Measurements from ENCODE around the gene OR52B4. TPM values are rescaled to one million over a fixed set of nuclear protein-coding genes. Genes with fewer than 3 reads are reported as not detected.
A peak's percentile ranks its signal among the peaks of the same experiment; 100 is the strongest.

OR52B4 gene
- total and polyA plus RNA-seq, 2 experiments from 2014 or later = 0.31 TPM; not detected in 1

- 0 out of 2 replicates have a peak, but pooled peaks have one; percentile 66 for TF ChIP-seq ZNF462 (CRISPR knock-in tag; IDR thresholded peaks at IDR 0.05)
These were observed 25.1 kb upstream of the OR52B4 start, which contains the start of gene TRIM21 (continued) for GRCh38 chr11:4393209-4393857.

- no peak overlapping the region for H3K4me3 Mint-ChIP-seq
- H3K9me3 Mint-ChIP-seq = no peaks in the 10 kb centered on the region
- no peaks in the 10 kb centered on the region for H3F3A ChIP-seq (replicated peaks; ENCODE audit: low read depth)
- no peak overlapping the region for H3K27ac ChIP-seq (ENCODE audit: low read depth)
- peaks cover 4% of the 10 kb centered on the region for H3K27me3 Mint-ChIP-seq (ENCODE audit: insufficient read depth, low read depth, poor library complexity)
- no peak for ATAC-seq
- H3K4me2 ChIP-seq = no peak overlapping the region
- H2AFZ ChIP-seq = no peak overlapping the region
- H4K20me1 ChIP-seq (replicated peaks; ENCODE audit: insufficient read depth) = no peaks in the 10 kb centered on the region
- no peak for DNase-seq (ENCODE audit: low spot score)
- H3K9me2 ChIP-seq (ENCODE audit: insufficient read depth) = no peaks in the 10 kb centered on the region
- H3K79me2 ChIP-seq (replicated peaks; ENCODE audit: insufficient read depth) = peaks cover 4% of the 10 kb centered on the region; the same call in 1 of the 2 replicates
- H3K4me1 ChIP-seq (ENCODE audit: insufficient read depth) = peaks cover 4% of the 10 kb centered on the region; the same call in 1 of the 2 replicates
- no peak overlapping the region for H3K4me3 ChIP-seq
- no peak overlapping the region for H3K27ac Mint-ChIP-seq
- H3K36me3 Mint-ChIP-seq (ENCODE audit: low read depth) = peaks cover 35% of the 10 kb centered on the region
- H3K36me3 ChIP-seq (ENCODE audit: insufficient read depth) = no peaks in the 10 kb centered on the region
- no peaks in the 10 kb centered on the region for H3K27me3 ChIP-seq (ENCODE audit: insufficient read depth)
- H3K4me1 Mint-ChIP-seq = no peaks in the 10 kb centered on the region
- no peak for TF ChIP-seq NANOG (IDR thresholded peaks at IDR 0.05; ENCODE audit: borderline replicate concordance)
- TF ChIP-seq ZNF114 (CRISPR knock-in tag; IDR thresholded peaks at IDR 0.05) = no peak
- TF ChIP-seq ZNF462 (CRISPR knock-in tag; IDR thresholded peaks at IDR 0.05) = no peak
- no peak for TF ChIP-seq JUNB (IDR thresholded peaks at IDR 0.05; ENCODE audit: unreplicated experiment)
- no peak for TF ChIP-seq STAT1 (IDR thresholded peaks at IDR 0.05; ENCODE audit: unreplicated experiment)
- no peak for TF ChIP-seq ETS1 (IDR thresholded peaks at IDR 0.05)
- no peak for TF ChIP-seq ZNF331 (CRISPR knock-in tag; IDR thresholded peaks at IDR 0.05; ENCODE audit: low read depth)
- TF ChIP-seq CREB1 (CRISPR knock-in tag; IDR thresholded peaks at IDR 0.05; ENCODE audit: low read depth) = no peak
These were observed 20.0 kb upstream of the OR52B4 start for GRCh38 chr11:4388221-4388620.
